H9 (cell line): ENCODE data around the gene ALKBH5. TPM values are rescaled to one million over a fixed set of nuclear protein-coding genes. Genes with fewer than 3 reads are reported as not detected.

Experiments
- DNase-seq: peaks from one replicate; pipeline ENCODE4 v3.0.0-alpha.2; 2017
- H2AFZ ChIP-seq: one replicate; pipeline ENCODE4 v1.6.1; 2013; ENCODE audit warnings: mild to moderate bottlenecking, low read length, control low read depth, moderate library complexity
- H2AK5ac ChIP-seq: 2 replicates; pipeline ENCODE4 v1.6.1; 2013; ENCODE audit warnings: low read length, control low read depth, mixed read lengths; ENCODE audit not compliant: insufficient read length
- H2BK120ac ChIP-seq: one replicate; pipeline ENCODE4 v1.6.1; 2013; ENCODE audit warnings: low read depth, mild to moderate bottlenecking, low read length, control low read depth, inconsistent platforms; ENCODE audit not compliant: poor library complexity, severe bottlenecking
- H2BK12ac ChIP-seq: 2 replicates; pipeline ENCODE4 v1.6.1; 2013; ENCODE audit warnings: low read length, control low read depth, mixed read lengths, low read depth; ENCODE audit not compliant: insufficient read length
- H2BK15ac ChIP-seq: 2 replicates; pipeline ENCODE4 v1.6.1; 2013; ENCODE audit warnings: low read depth, low read length, control low read depth
- H2BK20ac ChIP-seq: one replicate; pipeline ENCODE4 v1.6.1; 2013; ENCODE audit warnings: low read depth, mild to moderate bottlenecking, low read length, control low read depth, inconsistent platforms; ENCODE audit not compliant: poor library complexity, severe bottlenecking
- H2BK5ac ChIP-seq: 2 replicates; pipeline ENCODE4 v1.6.1; 2013; ENCODE audit warnings: low read length, control low read depth, mixed read lengths; ENCODE audit not compliant: insufficient read length
- H3K14ac ChIP-seq: 2 replicates; pipeline ENCODE4 v1.6.1; 2013; ENCODE audit warnings: low read length, control low read depth; ENCODE audit not compliant: insufficient read depth
- H3K18ac ChIP-seq: 2 replicates; pipeline ENCODE4 v1.6.1; 2013; ENCODE audit warnings: low read depth, mild to moderate bottlenecking, mixed read lengths, low read length, control low read depth; ENCODE audit not compliant: insufficient read length
- H3K23ac ChIP-seq: 2 replicates; pipeline ENCODE4 v1.6.1; 2013; ENCODE audit warnings: low read length, control low read depth, mixed read lengths, low read depth; ENCODE audit not compliant: insufficient read length
- H3K23me2 ChIP-seq: 2 replicates; pipeline ENCODE4 v1.6.1; 2013; ENCODE audit warnings: low read depth, mild to moderate bottlenecking, mixed read lengths, low read length, control low read depth; ENCODE audit not compliant: insufficient read length, poor library complexity, severe bottlenecking
- H3K27ac ChIP-seq: 2 replicates; pipeline ENCODE4 v1.5.1; 2013; ENCODE audit warnings: low read length, control low read depth, mixed read lengths, low read depth; ENCODE audit not compliant: insufficient read length
- H3K27me3 ChIP-seq: 2 replicates; pipeline ENCODE4 v1.6.1; 2013; ENCODE audit warnings: low read length, control low read depth, inconsistent platforms; ENCODE audit not compliant: insufficient read depth
- H3K4ac ChIP-seq: 2 replicates; pipeline ENCODE4 v1.6.1; 2013; ENCODE audit warnings: low read depth, mild to moderate bottlenecking, control low read depth, inconsistent platforms, low read length, moderate library complexity
- H3K4me1 ChIP-seq: 2 replicates; pipeline ENCODE4 v1.6.1; 2013; ENCODE audit warnings: low read length, control low read depth, inconsistent platforms; ENCODE audit not compliant: insufficient read depth
- H3K4me2 ChIP-seq: 2 replicates; pipeline ENCODE4 v1.6.1; 2013; ENCODE audit warnings: low read length, control low read depth, mixed read lengths; ENCODE audit not compliant: insufficient read length, insufficient read depth
- H3K56ac ChIP-seq: 2 replicates; pipeline ENCODE4 v1.6.1; 2013; ENCODE audit warnings: low read depth, mild to moderate bottlenecking, mixed read lengths, low read length, control low read depth; ENCODE audit not compliant: insufficient read length
- H3K79me1 ChIP-seq: 2 replicates; pipeline ENCODE4 v1.6.1; 2013; ENCODE audit warnings: low read depth, mild to moderate bottlenecking, moderate library complexity, low read length, control low read depth, inconsistent platforms; ENCODE audit not compliant: insufficient read depth, poor library complexity, severe bottlenecking
- H3K79me2 ChIP-seq: 2 replicates; pipeline ENCODE4 v1.6.1; 2013; ENCODE audit warnings: low read length, control low read depth, inconsistent platforms; ENCODE audit not compliant: insufficient read depth
- H3K9ac ChIP-seq: 2 replicates; pipeline ENCODE4 v1.6.1; 2013; ENCODE audit warnings: low read length, control low read depth, mixed read lengths; ENCODE audit not compliant: insufficient read length; ENCODE audit errors: extremely low read depth
- H3K9me3 ChIP-seq: one replicate; pipeline ENCODE4 v1.6.1; 2013; ENCODE audit warnings: low read depth, low read length, inconsistent platforms; ENCODE audit not compliant: control insufficient read depth
- H3T11ph ChIP-seq: one replicate; pipeline ENCODE4 v1.6.1; 2013; ENCODE audit warnings: mild to moderate bottlenecking, low read length, control low read depth, inconsistent platforms
- H4K20me1 ChIP-seq: one replicate; pipeline ENCODE4 v1.6.1; 2013; ENCODE audit not compliant: control insufficient read depth, insufficient read length, insufficient read depth
- H4K5ac ChIP-seq: 2 replicates; pipeline ENCODE4 v1.6.1; 2013; ENCODE audit warnings: low read depth, mild to moderate bottlenecking, mixed read lengths, low read length, control low read depth; ENCODE audit not compliant: insufficient read length
- H4K8ac ChIP-seq: replicated peaks from 2 replicates; pipeline ENCODE4 v1.6.1; 2013; ENCODE audit warnings: low read length, control low read depth, mixed read lengths, low read depth; ENCODE audit not compliant: insufficient read length
- H4K91ac ChIP-seq: 2 replicates; pipeline ENCODE4 v1.6.1; 2013; ENCODE audit warnings: low read depth, mild to moderate bottlenecking, moderate library complexity, mixed read lengths, low read length, control low read depth; ENCODE audit not compliant: insufficient read length
- H3K27ac Mint-ChIP-seq, 3 experiments: 2 replicates in 2 of 3; 3 replicates in 1 of 3; pipeline ENCODE4 v1.8.0; 2020 to 2021; ENCODE audit warnings: mixed read lengths in 3 of 3, mild to moderate bottlenecking in 1 of 3, moderate library complexity in 1 of 3
- H3K27me3 Mint-ChIP-seq: 2 replicates; pipeline ENCODE4 v1.8.0; 2021; ENCODE audit warnings: low read depth, mild to moderate bottlenecking, moderate library complexity, mixed read lengths
- H3K36me3 Mint-ChIP-seq, 3 experiments: 2 replicates in 2 of 3; 3 replicates in 1 of 3; pipeline ENCODE4 v1.8.0; 2020 to 2021; ENCODE audit warnings: low read depth in 3 of 3, mixed read lengths in 3 of 3; ENCODE audit not compliant: insufficient read depth in 1 of 3
- H3K4me1 Mint-ChIP-seq, 2 experiments: 2 replicates each; pipeline ENCODE4 v1.8.0; 2020; ENCODE audit warnings: mixed read lengths in 2 of 2
- H3K4me3 Mint-ChIP-seq, 2 experiments: 2 replicates in 1 of 2; 3 replicates in 1 of 2; pipeline ENCODE4 v1.8.0; 2020 to 2021; ENCODE audit warnings: mild to moderate bottlenecking in 2 of 2, mixed read lengths in 2 of 2, moderate library complexity in 1 of 2
- H3K9me3 Mint-ChIP-seq, 2 experiments: 2 replicates in 1 of 2; 3 replicates in 1 of 2; pipeline ENCODE4 v1.8.0; 2020; ENCODE audit warnings: mild to moderate bottlenecking in 2 of 2, mixed read lengths in 2 of 2, moderate library complexity in 1 of 2
- CTCF ChIP-seq: fragments of 200-600 bp; sonication (generic); conservative IDR thresholded peaks from 3 replicates; pipeline ENCODE4 v1.8.0; 2021; ENCODE audit warnings: antibody characterized with exemption, mild to moderate bottlenecking
- WGBS: extraction: QIAGEN DNeasy Blood & Tissue Kit; methylation state at CpG from one replicate; pipeline ENCODE4 v1.1.7; 2013; ENCODE audit warnings: missing lambda C conversion rate, low lambda C conversion rate, mixed read lengths; ENCODE audit not compliant: insufficient read length; ENCODE audit errors: extremely low coverage; 5-methylcytosine and 5-hydroxymethylcytosine counted together
- total RNA-seq: library from RNA; stranded (reverse); gene quantifications from 2 replicates; pipeline ENCODE4 v1.2.1, GENCODE V29; 2021

The ALKBH5 gene
- total RNA-seq, 1 experiment from 2014 or later, result 89.8 TPM

DNA sequence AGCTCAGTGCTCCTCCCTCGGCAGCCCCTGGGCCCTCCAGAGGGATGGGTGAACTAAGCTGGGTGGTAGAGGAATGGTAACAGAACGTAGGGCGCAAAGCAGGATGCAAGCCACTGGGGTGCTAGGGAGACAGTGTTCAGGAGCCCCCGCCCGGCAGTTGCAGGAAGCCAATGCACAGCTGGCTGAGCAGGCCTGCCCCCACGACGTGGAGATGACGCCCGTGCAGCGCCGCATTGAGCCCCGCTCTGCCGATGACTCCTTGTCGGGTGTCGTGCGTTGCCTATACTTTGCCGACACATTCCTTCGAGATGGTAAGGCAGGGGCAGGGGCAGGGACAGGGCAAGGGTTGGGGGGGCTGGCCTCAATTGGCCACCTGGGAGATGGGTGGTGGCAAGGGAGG is 54.7 kb downstream of the ALKBH5 start:
- Histone ChIP-seq H4K91ac (no peak overlapping the region), H3K9me3 (no peaks in the 10 kb centered on the region), H2AK5ac (no peak overlapping the region), H4K8ac (no peak overlapping the region), H3K23ac (no peak overlapping the region), H2BK20ac (no peak overlapping the region), H3K27me3 (no peaks in the 10 kb centered on the region), H2AFZ (no peak overlapping the region), H3K23me2 (no peaks in the 10 kb centered on the region), H3K14ac (no peak overlapping the region), H2BK12ac (no peak overlapping the region), H4K20me1 (no peaks in the 10 kb centered on the region), H3K79me2 (no peaks in the 10 kb centered on the region), H2BK5ac (no peak overlapping the region), H2BK120ac (no peak overlapping the region), H3K4me2 (no peak overlapping the region), H3K56ac (no peak overlapping the region), H3K4ac (no peak overlapping the region), H3T11ph (no peak overlapping the region), H4K5ac (no peak overlapping the region), H3K4me1 (no peaks in the 10 kb centered on the region), H2BK15ac (no peak overlapping the region), H3K27ac (no peak overlapping the region), H3K9ac (no peak overlapping the region), H3K18ac (no peak overlapping the region), H3K79me1 (no peaks in the 10 kb centered on the region)
- Mint-ChIP-seq H3K4me3 (no peak overlapping the region), H3K27me3 (no peaks in the 10 kb centered on the region), H3K36me3 (peaks cover 23 to 80% (median 68%) of the 10 kb centered on the region in 3 experiments), H3K27ac (no peak overlapping the region), H3K4me1 (no peaks in the 10 kb centered on the region), H3K9me3 (no peaks in the 10 kb centered on the region)
- WGBS, result no CpG with 5 or more reads among the region's 18 CpGs
- no peak for TF ChIP-seq CTCF
- no peak for DNase-seq
